H1 (cell line): ENCODE data around the gene OR51B4. TPM values are rescaled to one million over a fixed set of nuclear protein-coding genes. Genes with fewer than 3 reads are reported as not detected.

Experiments
- BACH1 ChIP-seq: IDR thresholded peaks from 2 replicates; pipeline ENCODE4 v1.6.1; 2012; ENCODE audit warnings: low read length, improper control_type of control experiment
- KDM5A ChIP-seq: fragments of 200-600 bp; IDR thresholded peaks from 2 replicates; pipeline ENCODE4 v1.7.1; 2012; ENCODE audit warnings: mild to moderate bottlenecking, low read length, inconsistent platforms, mixed read lengths
- MAFK ChIP-seq: IDR thresholded peaks from 2 replicates; pipeline ENCODE4 v1.6.1; 2012; ENCODE audit warnings: low read depth, mild to moderate bottlenecking, improper control_type of control experiment, low read length
- SAP30 ChIP-seq: fragments of 300-600 bp; sonication (generic); IDR thresholded peaks from 2 replicates; pipeline ENCODE4 v1.7.1; 2012; ENCODE audit warnings: low read length, moderate library complexity, mild to moderate bottlenecking, inconsistent platforms; ENCODE audit not compliant: insufficient read depth, insufficient replicate concordance
- polyA plus RNA-seq, 7 experiments: library from polyadenylated mRNA; depleted of rRNA in 3 of 7; stranded (reverse) in 5 of 7; unstranded in 2 of 7; fragments of >200 nt in 5 of 7; fragments of 200-250 nt in 2 of 7; gene quantifications; 1 replicate in 5 of 7; 2 replicates in 1 of 7; 4 replicates in 1 of 7; pipeline versions ENCODE4 v1.2.1 to v1.2.3, GENCODE V29; 2011 to 2013; ENCODE audit warnings: missing spikeins in 2 of 7, mixed read lengths in 2 of 7
- total RNA-seq: library from RNA; stranded (reverse); fragmentation: NEBNext Ultra II Directional; extraction: Animal tissue kit (Norgen Biotek cat#: 25700); gene quantifications from 2 replicates; pipeline ENCODE4 v1.2.1, GENCODE V29; 2021

The OR51B4 gene
- total and polyA plus RNA-seq, 2 of the 8 experiments (the other 6 are each of a cell fraction or from before 2014, with no cell fraction given), result not detected

- TF ChIP-seq SAP30 (no peak), KDM5A (no peak), MAFK (no peak), BACH1 (no peak)
Measured at GRCh38 chr11:5282628-5283027, 19.1 kb downstream of the OR51B4 start (continued).
